GM19238 (cell line): Measurements from ENCODE around the gene ASB2.

ENCODE experiments used
- DNase-seq: peaks from one replicate; pipeline ENCODE4 v3.0.0; 2011; ENCODE audit warnings: low spot score; ENCODE audit not compliant: insufficient read length

ASB2 gene

GRCh38 chr14:93929048-93929535 is 47.3 kb downstream of the ASB2 start:
- no peak for DNase-seq

GRCh38 chr14:93928184-93929047 is 48.0 kb downstream of the ASB2 start:
- no peak for DNase-seq

GRCh38 chr14:93927800-93928145 is 48.6 kb downstream of the ASB2 start:
- no peak for DNase-seq

- DNase-seq, result no peak
Observed at GRCh38 chr14:93926873-93927799, 49.2 kb downstream of the ASB2 start, which contains the start of gene FAM181A. TSS of gene FAM181A (plus strand) at chr14:93927344. CDS start at chr14:93928286, 942 bp downstream.

GRCh38 chr14:93926245-93926872 is 50.0 kb downstream of the ASB2 start:
- DNase-seq, result no peak

- DNase-seq, result no peak
Observed at GRCh38 chr14:93925374-93925895, 50.9 kb downstream of the ASB2 start.

GRCh38 chr14:93924592-93925355 is 51.6 kb downstream of the ASB2 start:
- DNase-seq, result no peak

- DNase-seq, result no peak
Observed at GRCh38 chr14:93923626-93924025, 52.7 kb downstream of the ASB2 start.

GRCh38 chr14:93921001-93921806 is 55.2 kb downstream of the ASB2 start:
- no peak for DNase-seq

GRCh38 chr14:93917141-93917540 is 59.2 kb downstream of the ASB2 start:
- no peak for DNase-seq

GRCh38 chr14:93916498-93916897 is 59.9 kb downstream of the ASB2 start:
- no peak for DNase-seq

- DNase-seq, result no peak
Observed at GRCh38 chr14:93915800-93916199, 60.6 kb downstream of the ASB2 start.

- no peak for DNase-seq
Observed at GRCh38 chr14:93915070-93915705, 61.2 kb downstream of the ASB2 start.

- no peak for DNase-seq
Observed at GRCh38 chr14:93914278-93914677, 62.1 kb downstream of the ASB2 start.

- no peak for DNase-seq
Observed at GRCh38 chr14:93912782-93913181, 63.6 kb downstream of the ASB2 start.

- no peak for DNase-seq
Observed at GRCh38 chr14:93911975-93912615, 64.3 kb downstream of the ASB2 start.

- DNase-seq, result no peak
Observed at GRCh38 chr14:93909429-93910128, 66.8 kb downstream of the ASB2 start.
